ENCODE measurements around the gene PAK5.

DNA sequence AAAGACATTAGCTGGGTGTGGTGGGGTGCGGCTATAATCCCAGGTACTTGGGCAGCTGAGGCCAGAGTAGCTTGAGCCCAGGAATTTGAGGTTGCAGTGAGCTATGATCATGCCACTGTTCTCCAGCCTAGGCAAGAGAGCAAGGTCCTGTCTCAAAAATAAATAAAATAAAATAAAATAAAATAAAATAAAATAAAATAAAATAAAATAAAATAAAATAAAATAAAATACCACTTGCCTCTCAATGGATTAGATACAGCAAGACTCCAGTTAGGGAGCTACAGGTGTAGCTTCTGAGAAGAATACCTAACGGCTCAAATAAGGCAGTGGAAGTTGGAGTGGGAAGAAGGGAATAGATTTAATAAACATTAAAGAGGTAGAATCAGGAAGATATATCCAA is 13.7 kb upstream of the PAK5 start:
- TF ChIP-seq, protein P1, sequence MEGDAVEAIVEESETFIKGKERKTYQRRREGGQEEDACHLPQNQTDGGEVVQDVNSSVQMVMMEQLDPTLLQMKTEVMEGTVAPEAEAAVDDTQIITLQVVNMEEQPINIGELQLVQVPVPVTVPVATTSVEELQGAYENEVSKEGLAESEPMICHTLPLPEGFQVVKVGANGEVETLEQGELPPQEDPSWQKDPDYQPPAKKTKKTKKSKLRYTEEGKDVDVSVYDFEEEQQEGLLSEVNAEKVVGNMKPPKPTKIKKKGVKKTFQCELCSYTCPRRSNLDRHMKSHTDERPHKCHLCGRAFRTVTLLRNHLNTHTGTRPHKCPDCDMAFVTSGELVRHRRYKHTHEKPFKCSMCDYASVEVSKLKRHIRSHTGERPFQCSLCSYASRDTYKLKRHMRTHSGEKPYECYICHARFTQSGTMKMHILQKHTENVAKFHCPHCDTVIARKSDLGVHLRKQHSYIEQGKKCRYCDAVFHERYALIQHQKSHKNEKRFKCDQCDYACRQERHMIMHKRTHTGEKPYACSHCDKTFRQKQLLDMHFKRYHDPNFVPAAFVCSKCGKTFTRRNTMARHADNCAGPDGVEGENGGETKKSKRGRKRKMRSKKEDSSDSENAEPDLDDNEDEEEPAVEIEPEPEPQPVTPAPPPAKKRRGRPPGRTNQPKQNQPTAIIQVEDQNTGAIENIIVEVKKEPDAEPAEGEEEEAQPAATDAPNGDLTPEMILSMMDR (IDR thresholded peaks at IDR 0.05; ENCODE audit: low read depth, low read length, missing input control), result no peak
- TF ChIP-seq JUND (IDR thresholded peaks at IDR 0.05) (no peak), GABPA (IDR thresholded peaks at IDR 0.05 in 1 of 2, conservative IDR thresholded peaks at IDR 0.05 in 1 of 2) (no peak)
- TF ChIP-seq, protein P2, sequence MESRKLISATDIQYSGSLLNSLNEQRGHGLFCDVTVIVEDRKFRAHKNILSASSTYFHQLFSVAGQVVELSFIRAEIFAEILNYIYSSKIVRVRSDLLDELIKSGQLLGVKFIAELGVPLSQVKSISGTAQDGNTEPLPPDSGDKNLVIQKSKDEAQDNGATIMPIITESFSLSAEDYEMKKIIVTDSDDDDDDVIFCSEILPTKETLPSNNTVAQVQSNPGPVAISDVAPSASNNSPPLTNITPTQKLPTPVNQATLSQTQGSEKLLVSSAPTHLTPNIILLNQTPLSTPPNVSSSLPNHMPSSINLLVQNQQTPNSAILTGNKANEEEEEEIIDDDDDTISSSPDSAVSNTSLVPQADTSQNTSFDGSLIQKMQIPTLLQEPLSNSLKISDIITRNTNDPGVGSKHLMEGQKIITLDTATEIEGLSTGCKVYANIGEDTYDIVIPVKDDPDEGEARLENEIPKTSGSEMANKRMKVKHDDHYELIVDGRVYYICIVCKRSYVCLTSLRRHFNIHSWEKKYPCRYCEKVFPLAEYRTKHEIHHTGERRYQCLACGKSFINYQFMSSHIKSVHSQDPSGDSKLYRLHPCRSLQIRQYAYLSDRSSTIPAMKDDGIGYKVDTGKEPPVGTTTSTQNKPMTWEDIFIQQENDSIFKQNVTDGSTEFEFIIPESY (IDR thresholded peaks at IDR 0.05), result no peak
